ENCODE results near the gene TBL1Y.

The TBL1Y gene

DNA sequence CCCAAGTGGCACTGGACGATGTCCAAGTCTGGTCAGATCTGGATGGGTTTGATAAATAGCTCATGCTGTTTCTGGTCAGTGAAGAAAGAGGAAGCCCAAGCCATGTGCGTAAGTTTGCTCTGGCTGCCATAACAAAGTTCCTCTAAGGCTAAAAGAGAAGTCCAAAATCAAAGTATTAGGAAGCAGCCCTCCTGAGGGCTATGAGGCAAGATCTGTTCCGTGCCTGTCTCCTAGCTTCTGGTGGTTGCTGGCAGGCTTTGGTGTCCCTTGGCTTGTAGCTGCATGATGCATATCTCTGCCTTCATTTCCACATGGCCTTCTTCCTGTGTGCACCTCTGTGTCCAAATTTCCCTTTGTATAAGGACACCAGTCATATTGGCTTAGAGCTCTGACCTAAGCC, 81.5 kb downstream of the TBL1Y start:
- TF ChIP-seq, protein P1, sequence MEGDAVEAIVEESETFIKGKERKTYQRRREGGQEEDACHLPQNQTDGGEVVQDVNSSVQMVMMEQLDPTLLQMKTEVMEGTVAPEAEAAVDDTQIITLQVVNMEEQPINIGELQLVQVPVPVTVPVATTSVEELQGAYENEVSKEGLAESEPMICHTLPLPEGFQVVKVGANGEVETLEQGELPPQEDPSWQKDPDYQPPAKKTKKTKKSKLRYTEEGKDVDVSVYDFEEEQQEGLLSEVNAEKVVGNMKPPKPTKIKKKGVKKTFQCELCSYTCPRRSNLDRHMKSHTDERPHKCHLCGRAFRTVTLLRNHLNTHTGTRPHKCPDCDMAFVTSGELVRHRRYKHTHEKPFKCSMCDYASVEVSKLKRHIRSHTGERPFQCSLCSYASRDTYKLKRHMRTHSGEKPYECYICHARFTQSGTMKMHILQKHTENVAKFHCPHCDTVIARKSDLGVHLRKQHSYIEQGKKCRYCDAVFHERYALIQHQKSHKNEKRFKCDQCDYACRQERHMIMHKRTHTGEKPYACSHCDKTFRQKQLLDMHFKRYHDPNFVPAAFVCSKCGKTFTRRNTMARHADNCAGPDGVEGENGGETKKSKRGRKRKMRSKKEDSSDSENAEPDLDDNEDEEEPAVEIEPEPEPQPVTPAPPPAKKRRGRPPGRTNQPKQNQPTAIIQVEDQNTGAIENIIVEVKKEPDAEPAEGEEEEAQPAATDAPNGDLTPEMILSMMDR (IDR thresholded peaks at IDR 0.05; ENCODE audit: insufficient read depth, missing control alignments) = no peak
- DNase-seq (ENCODE audit: insufficient read length, low spot score) (no peak), FAIRE-seq (no peak)

DNA sequence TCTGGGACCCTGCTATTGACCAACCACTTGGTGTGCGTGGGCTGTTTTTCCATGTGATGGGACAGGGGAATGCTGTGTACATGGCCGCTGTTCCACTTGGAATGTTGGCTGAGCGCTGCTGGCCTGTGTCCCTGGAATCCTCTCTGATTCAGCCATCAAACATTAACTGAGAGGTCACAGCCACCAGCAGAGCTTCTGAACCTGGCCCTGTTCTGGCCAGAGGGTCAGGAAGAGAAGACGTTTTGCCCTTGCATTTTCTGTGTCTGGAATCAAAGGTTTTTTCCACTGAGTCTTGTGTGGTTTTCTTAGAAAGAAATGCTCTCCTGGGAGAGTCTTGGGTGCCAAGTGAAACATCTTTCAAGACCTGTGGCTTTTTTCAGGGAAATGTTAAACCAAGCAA, 85.5 kb downstream of the TBL1Y start:
- FAIRE-seq (no peak), DNase-seq (ENCODE audit: insufficient read length, low spot score) (no peak)
- TF ChIP-seq, protein P1 (IDR thresholded peaks at IDR 0.05; ENCODE audit: insufficient read depth, missing control alignments) = no peak

DNA sequence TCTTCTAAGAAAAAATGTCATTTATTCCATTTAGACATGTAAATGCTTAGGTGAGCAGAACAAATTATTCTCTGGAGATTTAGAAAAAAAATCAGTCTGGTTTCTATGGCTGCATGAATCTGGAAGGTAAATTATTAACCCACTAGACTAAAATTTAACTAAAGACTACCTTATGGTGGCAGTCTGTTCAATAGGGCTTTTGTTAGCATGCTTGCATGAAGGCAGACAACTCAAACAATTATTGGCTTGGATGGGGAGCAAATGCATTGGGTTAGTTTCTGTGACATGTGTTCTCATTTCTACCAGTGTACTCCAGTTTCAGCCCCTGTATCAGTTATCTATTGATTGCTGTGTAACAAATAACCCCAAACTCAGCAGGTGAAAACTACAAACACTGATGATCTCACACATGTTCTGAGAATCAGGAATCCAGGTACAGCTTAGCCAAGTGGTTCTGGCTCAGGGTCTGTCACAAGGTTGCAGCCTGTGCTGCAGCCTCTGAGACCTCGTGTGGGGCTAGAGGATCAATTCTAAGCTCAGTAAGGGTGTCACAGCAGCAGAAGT, 87.1 kb downstream of the TBL1Y start:
- FAIRE-seq (no peak), DNase-seq (ENCODE audit: insufficient read length, low spot score) (no peak)
- TF ChIP-seq, protein P1 (IDR thresholded peaks at IDR 0.05; ENCODE audit: insufficient read depth, missing control alignments) = no peak

DNA sequence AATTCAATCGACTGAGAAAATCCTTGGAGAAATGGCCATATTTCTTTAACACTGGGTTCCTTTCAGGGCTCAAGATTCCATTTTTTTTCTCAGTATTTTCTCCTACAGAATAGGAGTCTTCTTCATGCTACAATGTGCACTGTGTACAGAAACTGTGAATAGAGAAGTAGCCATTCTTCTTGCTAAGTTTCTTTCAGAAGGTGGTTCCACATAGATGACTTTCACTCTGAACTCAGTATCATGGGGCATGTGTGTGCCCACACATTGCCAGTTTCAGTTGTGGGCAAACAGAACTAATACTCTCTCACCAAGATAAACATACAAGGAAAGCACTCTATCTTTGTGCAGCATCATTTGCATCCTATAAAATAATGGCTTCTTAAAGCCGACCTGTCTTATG, 89.4 kb downstream of the TBL1Y start:
- FAIRE-seq (no peak), DNase-seq (ENCODE audit: insufficient read length, low spot score) (no peak)

DNA sequence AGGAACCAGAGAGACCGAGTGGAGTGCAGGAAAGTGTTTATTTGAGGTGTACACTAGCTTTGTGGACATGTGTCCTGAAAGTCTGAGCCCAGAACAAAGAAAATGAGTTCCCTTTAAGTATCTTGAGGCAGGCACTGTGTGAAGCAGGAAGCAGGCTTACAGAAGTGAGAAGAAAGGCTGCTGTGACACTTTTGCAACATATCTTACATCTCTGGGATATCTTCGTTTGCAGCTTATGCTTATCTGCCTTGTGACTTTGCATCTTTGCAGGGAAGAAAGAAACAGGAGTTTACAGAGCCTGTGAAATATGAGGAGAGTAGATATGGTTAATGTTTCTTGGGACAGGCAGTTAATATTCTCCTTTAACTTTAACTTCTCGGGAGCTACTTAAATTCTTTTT, 92.1 kb downstream of the TBL1Y start:
- FAIRE-seq = no peak
- TF ChIP-seq, protein P1 (IDR thresholded peaks at IDR 0.05; ENCODE audit: insufficient read depth, missing control alignments) = no peak
- DNase-seq (ENCODE audit: insufficient read length, low spot score) = no peak

More for the DNA sequence above, 89.4 kb downstream of the TBL1Y start:
- TF ChIP-seq, protein P1 (IDR thresholded peaks at IDR 0.05; ENCODE audit: insufficient read depth, missing control alignments) = no peak

DNA sequence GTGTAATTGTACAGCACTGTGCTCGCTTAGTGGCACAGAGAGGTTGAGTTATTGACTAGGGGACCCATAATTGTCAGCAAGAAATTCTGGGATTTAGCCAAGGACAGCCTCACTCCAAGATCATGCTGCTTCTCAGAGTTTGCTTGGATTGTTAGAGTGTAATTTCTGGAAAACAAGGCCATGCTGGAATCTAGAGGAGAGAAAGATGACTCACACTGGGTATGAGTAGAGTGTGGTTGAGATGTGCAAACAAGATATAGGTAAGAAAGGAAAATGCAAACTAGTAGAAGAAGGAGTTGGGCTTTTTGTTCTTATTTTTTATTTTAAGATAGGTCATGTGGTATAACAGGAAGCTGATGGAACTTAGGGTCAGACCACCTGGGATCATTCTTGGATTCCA, 97.4 kb downstream of the TBL1Y start:
- FAIRE-seq (no peak), DNase-seq (ENCODE audit: insufficient read length, low spot score) (no peak)
- TF ChIP-seq, protein P1 (IDR thresholded peaks at IDR 0.05; ENCODE audit: insufficient read depth, missing control alignments) = no peak

DNA sequence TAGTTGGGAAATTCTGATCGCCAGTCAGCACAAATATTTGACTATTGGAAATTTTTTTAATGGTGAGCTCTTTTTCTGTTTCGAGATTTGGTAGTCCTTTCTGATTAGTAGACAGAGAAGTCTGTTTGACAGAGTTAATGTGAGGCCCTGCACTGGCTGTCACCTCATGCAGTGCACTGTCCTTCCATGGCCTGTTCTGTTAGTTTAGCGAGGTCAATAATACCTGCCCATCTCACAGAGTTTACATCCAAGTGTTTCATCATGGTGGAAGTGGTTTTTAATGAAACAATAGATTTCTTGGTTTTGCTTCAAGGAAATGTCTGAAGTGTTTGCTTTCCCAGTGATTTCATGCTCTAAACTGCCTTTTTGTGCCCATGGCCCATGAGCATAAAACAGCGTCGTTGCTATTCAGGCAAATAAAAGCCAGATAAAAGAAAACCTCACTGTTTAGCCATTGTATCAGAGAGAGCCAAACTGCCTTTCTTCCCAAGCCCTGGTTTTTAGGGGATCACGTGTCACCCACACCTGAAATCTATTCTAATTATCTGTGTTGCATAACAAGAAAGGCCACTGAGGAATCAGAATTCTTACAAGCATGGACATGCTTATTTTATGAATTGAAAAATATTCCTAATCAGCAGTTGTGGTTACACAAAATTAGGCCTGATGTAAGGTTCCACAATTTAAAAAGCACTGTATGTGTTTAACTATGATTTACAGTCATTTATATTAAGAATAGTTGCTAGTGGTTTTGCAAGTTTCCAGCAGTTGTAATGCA, 98.3 kb downstream of the TBL1Y start:
- DNase-seq (ENCODE audit: insufficient read length, low spot score) = no peak
- TF ChIP-seq, protein P1 (IDR thresholded peaks at IDR 0.05; ENCODE audit: insufficient read depth, missing control alignments) = no peak
- no peak for FAIRE-seq
